HepG2 (cell line): ENCODE data around the gene SAE1. TPM values are rescaled to one million over a fixed set of nuclear protein-coding genes. Genes with fewer than 3 reads are reported as not detected.

ENCODE experiments used
- AKNA ChIP-seq: sonication (generic); formaldehyde crosslinking; IDR thresholded peaks from 2 replicates; pipeline ENCODE4 v1.4.0; 2020; ENCODE audit warnings: missing genetic modification reagents, borderline replicate concordance
- FOXA1 ChIP-seq, 2 experiments: fragments of 450-650 bp in 1 of 2; sonication (generic) in 1 of 2; formaldehyde crosslinking in 1 of 2; IDR thresholded peaks; 2 replicates each; pipeline versions ENCODE4 v1.4.0 to v1.6.1; 2016 to 2020; ENCODE audit warnings: missing genetic modification reagents in 1 of 2
- HOXA3 ChIP-seq: sonication (generic); formaldehyde crosslinking; IDR thresholded peaks from 2 replicates; pipeline ENCODE4 v1.5.0; 2020; ENCODE audit warnings: missing genetic modification reagents
- IRX3 ChIP-seq: sonication (generic); formaldehyde crosslinking; IDR thresholded peaks from 2 replicates; pipeline ENCODE4 v1.8.1; 2023; ENCODE audit warnings: mild to moderate bottlenecking, low read depth, missing genetic modification reagents, borderline replicate concordance
- RBFOX2 ChIP-seq: fragments of 200-400 bp; formaldehyde crosslinking; IDR thresholded peaks from 2 replicates; pipeline ENCODE4 v1.6.1; 2017; ENCODE audit warnings: low read depth, mild to moderate bottlenecking, low read length
- SNAPC2 ChIP-seq: sonication (generic); formaldehyde crosslinking; IDR thresholded peaks from 2 replicates; pipeline ENCODE4 v1.8.1; 2022; ENCODE audit warnings: mild to moderate bottlenecking, missing genetic modification reagents
- TAF15 ChIP-seq: fragments of 200-400 bp; formaldehyde crosslinking; IDR thresholded peaks from one replicate; pipeline ENCODE4 v1.6.1; 2018; ENCODE audit warnings: mild to moderate bottlenecking, low read depth, low read length; ENCODE audit not compliant: poor library complexity, severe bottlenecking
- XRCC5 ChIP-seq: fragments of 200-400 bp; formaldehyde crosslinking; optimal IDR thresholded peaks from 2 replicates; pipeline ENCODE3; 2017; ENCODE audit warnings: mild to moderate bottlenecking, low read length
- ZNF17 ChIP-seq: sonication (generic); formaldehyde crosslinking; IDR thresholded peaks from 2 replicates; pipeline ENCODE4 v1.5.0; 2020; ENCODE audit warnings: mild to moderate bottlenecking, missing genetic modification reagents
- ZNF496 ChIP-seq: sonication (generic); formaldehyde crosslinking; IDR thresholded peaks from 2 replicates; pipeline ENCODE4 v1.8.1; 2023; ENCODE audit warnings: mild to moderate bottlenecking, moderate library complexity, missing genetic modification reagents; ENCODE audit not compliant: insufficient replicate concordance
- polyA plus RNA-seq, 8 experiments: library from polyadenylated mRNA; depleted of rRNA in 3 of 8; stranded (reverse) in 7 of 8; unstranded in 1 of 8; fragments of >200 nt; fragmentation: Illumina TruSeq in 4 of 8; extraction: Trizol in 4 of 8; gene quantifications; 2 replicates each; pipeline versions ENCODE4 v1.2.1 to v1.2.3, GENCODE V29; 2011 to 2016; ENCODE audit warnings: low read depth in 4 of 8, missing spikeins in 1 of 8, mixed read lengths in 1 of 8; ENCODE audit not compliant: insufficient read depth in 1 of 8
- total RNA-seq, 5 experiments: library from RNA; depleted of rRNA; stranded (reverse); fragments of >200 nt; fragmentation: Illumina TruSeq; extraction: Trizol; gene quantifications; 2 replicates each; pipeline ENCODE4 v1.2.3, GENCODE V29; 2016; ENCODE audit warnings: low read depth in 1 of 5
- TF ChIP-seq, protein P1 (sequence below): sonication (generic); formaldehyde crosslinking; IDR thresholded peaks from 2 replicates; pipeline ENCODE4 v1.8.0; 2022; ENCODE audit warnings: missing genetic modification reagents, mild to moderate bottlenecking, moderate library complexity, borderline replicate concordance
- TF ChIP-seq, protein P2 (sequence below): fragments of 450-650 bp; IDR thresholded peaks from 2 replicates; pipeline ENCODE4 v1.6.1; 2016
- TF ChIP-seq, protein P3 (sequence below): sonication (generic); formaldehyde crosslinking; IDR thresholded peaks from 2 replicates; pipeline ENCODE4 v1.9.0; 2021; ENCODE audit warnings: missing genetic modification reagents, mild to moderate bottlenecking, borderline replicate concordance

The SAE1 gene
- total and polyA plus RNA-seq, 2 of the 13 experiments (the other 11 are each of a cell fraction or from before 2014, with no cell fraction given) = 87.6 to 197 TPM

GRCh38 chr19:47094557-47095475 is 35.8 kb upstream of the SAE1 start (continued):
- TF ChIP-seq ZNF17 (no peak), AKNA (no peak), ZNF496 (no peak), IRX3 (CRISPR knock-in tag) (no peak), FOXA1 (IDR thresholded peaks at IDR 0.05) (no peak), FOXA1 (CRISPR knock-in tag; IDR thresholded peaks at IDR 0.05) (0 out of 2 replicates have a peak, but pooled peaks have one; percentile 7), HOXA3 (peak; percentile 60; the same call in 1 of the 2 replicates), SNAPC2 (0 out of 2 replicates have a peak, but pooled peaks have one; percentile 16), XRCC5 (peak; percentile 49), RBFOX2 (peak; percentile 59), TAF15 (no peak)
- TF ChIP-seq, protein P1, sequence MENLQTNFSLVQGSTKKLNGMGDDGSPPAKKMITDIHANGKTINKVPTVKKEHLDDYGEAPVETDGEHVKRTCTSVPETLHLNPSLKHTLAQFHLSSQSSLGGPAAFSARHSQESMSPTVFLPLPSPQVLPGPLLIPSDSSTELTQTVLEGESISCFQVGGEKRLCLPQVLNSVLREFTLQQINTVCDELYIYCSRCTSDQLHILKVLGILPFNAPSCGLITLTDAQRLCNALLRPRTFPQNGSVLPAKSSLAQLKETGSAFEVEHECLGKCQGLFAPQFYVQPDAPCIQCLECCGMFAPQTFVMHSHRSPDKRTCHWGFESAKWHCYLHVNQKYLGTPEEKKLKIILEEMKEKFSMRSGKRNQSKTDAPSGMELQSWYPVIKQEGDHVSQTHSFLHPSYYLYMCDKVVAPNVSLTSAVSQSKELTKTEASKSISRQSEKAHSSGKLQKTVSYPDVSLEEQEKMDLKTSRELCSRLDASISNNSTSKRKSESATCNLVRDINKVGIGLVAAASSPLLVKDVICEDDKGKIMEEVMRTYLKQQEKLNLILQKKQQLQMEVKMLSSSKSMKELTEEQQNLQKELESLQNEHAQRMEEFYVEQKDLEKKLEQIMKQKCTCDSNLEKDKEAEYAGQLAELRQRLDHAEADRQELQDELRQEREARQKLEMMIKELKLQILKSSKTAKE = 0 out of 2 replicates have a peak, but pooled peaks have one; percentile 29
- TF ChIP-seq, protein P2, sequence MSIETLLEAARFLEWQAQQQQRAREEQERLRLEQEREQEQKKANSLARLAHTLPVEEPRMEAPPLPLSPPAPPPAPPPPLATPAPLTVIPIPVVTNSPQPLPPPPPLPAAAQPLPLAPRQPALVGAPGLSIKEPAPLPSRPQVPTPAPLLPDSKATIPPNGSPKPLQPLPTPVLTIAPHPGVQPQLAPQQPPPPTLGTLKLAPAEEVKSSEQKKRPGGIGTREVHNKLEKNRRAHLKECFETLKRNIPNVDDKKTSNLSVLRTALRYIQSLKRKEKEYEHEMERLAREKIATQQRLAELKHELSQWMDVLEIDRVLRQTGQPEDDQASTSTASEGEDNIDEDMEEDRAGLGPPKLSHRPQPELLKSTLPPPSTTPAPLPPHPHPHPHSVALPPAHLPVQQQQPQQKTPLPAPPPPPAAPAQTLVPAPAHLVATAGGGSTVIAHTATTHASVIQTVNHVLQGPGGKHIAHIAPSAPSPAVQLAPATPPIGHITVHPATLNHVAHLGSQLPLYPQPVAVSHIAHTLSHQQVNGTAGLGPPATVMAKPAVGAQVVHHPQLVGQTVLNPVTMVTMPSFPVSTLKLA = no peak
- TF ChIP-seq, protein P3, sequence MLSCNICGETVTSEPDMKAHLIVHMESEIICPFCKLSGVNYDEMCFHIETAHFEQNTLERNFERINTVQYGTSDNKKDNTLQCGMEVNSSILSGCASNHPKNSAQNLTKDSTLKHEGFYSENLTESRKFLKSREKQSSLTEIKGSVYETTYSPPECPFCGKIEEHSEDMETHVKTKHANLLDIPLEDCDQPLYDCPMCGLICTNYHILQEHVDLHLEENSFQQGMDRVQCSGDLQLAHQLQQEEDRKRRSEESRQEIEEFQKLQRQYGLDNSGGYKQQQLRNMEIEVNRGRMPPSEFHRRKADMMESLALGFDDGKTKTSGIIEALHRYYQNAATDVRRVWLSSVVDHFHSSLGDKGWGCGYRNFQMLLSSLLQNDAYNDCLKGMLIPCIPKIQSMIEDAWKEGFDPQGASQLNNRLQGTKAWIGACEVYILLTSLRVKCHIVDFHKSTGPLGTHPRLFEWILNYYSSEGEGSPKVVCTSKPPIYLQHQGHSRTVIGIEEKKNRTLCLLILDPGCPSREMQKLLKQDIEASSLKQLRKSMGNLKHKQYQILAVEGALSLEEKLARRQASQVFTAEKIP = no peak
